GM12878 (cell line): Measurements from ENCODE around the gene TRAPPC2B. TPM values are rescaled to one million over a fixed set of nuclear protein-coding genes. Genes with fewer than 3 reads are reported as not detected.

ENCODE experiments used
- ATAC-seq: fragments of 200-7000 bp; cut with Tn5 transposase; 3 replicates; pipeline ENCODE4 v1.9.1; 2020; ENCODE audit warnings: mild to moderate bottlenecking, moderate library complexity
- BruUV-seq: library from RNA; stranded (reverse); fragments of 400-500 nt; replicated peaks from 2 replicates; lab custom pipeline; 2021; lab: Mats Ljungman, UMichigan
- CTCF ChIA-PET: fragments of 300-600 bp; sonication (Branson Sonifier 250); formaldehyde crosslinking; extraction: SDS; loops from one replicate; lab custom pipeline; 2021; ENCODE audit warnings: inconsistent platforms; lab: Yijun Ruan, JAX
- POLR2A ChIA-PET: fragments of 350-600 bp; formaldehyde crosslinking; extraction: SDS; loops from one replicate; lab custom pipeline; 2021; ENCODE audit warnings: inconsistent platforms; lab: Charles Lee
- RAD21 ChIA-PET: fragments of 300-600 bp; sonication (Branson Sonifier 250); formaldehyde crosslinking; loops from one replicate; lab custom pipeline; 2023; ENCODE audit warnings: antibody characterized with exemption; ENCODE audit not compliant: unreplicated experiment; lab: Charles Lee
- SMC1A ChIA-PET: fragments of 300-600 bp; sonication (Branson Sonifier 250); formaldehyde crosslinking; loops from one replicate; lab custom pipeline; 2023; ENCODE audit not compliant: unreplicated experiment, uncharacterized antibody; lab: Charles Lee
- DNase-seq: peaks from one replicate; pipeline ENCODE4 v3.0.0-alpha.2; 2011; ENCODE audit warnings: low read depth, low spot score
- FAIRE-seq: peaks from 3 replicates; lab custom pipeline; 2011; peaks lifted over from hg19 to GRCh38; lab: Jason Lieb, UNC
- H2AFZ ChIP-seq: 2 replicates; pipeline ENCODE4 v1.6.0; 2011; ENCODE audit warnings: low read depth, low read length, control low read depth; ENCODE audit not compliant: control insufficient read depth
- H3K27ac ChIP-seq: 2 replicates; pipeline ENCODE4 v1.5.1; 2011; ENCODE audit warnings: control low read depth; ENCODE audit not compliant: control insufficient read depth, insufficient read depth
- H3K27me3 ChIP-seq, 2 experiments: replicated peaks in 1 of 2; 2 replicates each; pipeline versions ENCODE4 v1.6.0 to v1.6.1; 2011; ENCODE audit warnings: low read length in 1 of 2; ENCODE audit not compliant: control insufficient read depth in 2 of 2, insufficient read depth in 2 of 2
- H3K36me3 ChIP-seq, 2 experiments: 2 replicates each; pipeline ENCODE4 v1.5.1; 2011; ENCODE audit warnings: low read length in 1 of 2; ENCODE audit not compliant: control insufficient read depth in 2 of 2, insufficient read depth in 2 of 2
- H3K4me1 ChIP-seq: 2 replicates; pipeline ENCODE4 v1.6.1; 2011; ENCODE audit warnings: mild to moderate bottlenecking, low read length, moderate library complexity, mixed read lengths; ENCODE audit not compliant: control insufficient read depth, insufficient read depth
- H3K4me2 ChIP-seq: 2 replicates; pipeline ENCODE4 v1.6.0; 2011; ENCODE audit warnings: control low read depth; ENCODE audit not compliant: control insufficient read depth, insufficient read depth
- H3K4me3 ChIP-seq: fragments of 200-600 bp; sonication (generic); 2 replicates; pipeline ENCODE4 v1.5.1; 2016
- H3K79me2 ChIP-seq: 2 replicates; pipeline ENCODE4 v1.6.0; 2011; ENCODE audit warnings: low read length; ENCODE audit not compliant: control insufficient read depth, insufficient read depth
- H3K9ac ChIP-seq: 2 replicates; pipeline ENCODE4 v1.8.0; 2011; ENCODE audit warnings: low read length, control low read depth, mixed read lengths; ENCODE audit not compliant: control insufficient read depth, insufficient read depth
- H3K9me3 ChIP-seq: replicated peaks from 3 replicates; pipeline ENCODE4 v1.5.1; 2011; ENCODE audit warnings: mild to moderate bottlenecking, low read length; ENCODE audit not compliant: control insufficient read depth, insufficient read depth
- H4K20me1 ChIP-seq: 2 replicates; pipeline ENCODE4 v1.6.0; 2011; ENCODE audit not compliant: control insufficient read depth, insufficient read depth
- ELK1 ChIP-seq: IDR thresholded peaks from 2 replicates; pipeline ENCODE4 v1.6.1; 2012; ENCODE audit warnings: low read depth, low read length, improper control_type of control experiment
- HDAC2 ChIP-seq: fragments of 200-600 bp; sonication (generic); IDR thresholded peaks from 2 replicates; pipeline ENCODE4 v1.6.1; 2017
- MYC ChIP-seq: IDR thresholded peaks from 2 replicates; pipeline ENCODE4 v1.6.1; 2011; ENCODE audit warnings: mild to moderate bottlenecking, low read length, moderate library complexity, inconsistent platforms; ENCODE audit not compliant: insufficient read depth, insufficient replicate concordance, insufficient read length, severe bottlenecking
- RB1 ChIP-seq: fragments of 450-650 bp; formaldehyde crosslinking; IDR thresholded peaks from 2 replicates; pipeline ENCODE4 v1.6.1; 2017; ENCODE audit warnings: mild to moderate bottlenecking, borderline replicate concordance
- RELB ChIP-seq: fragments of 450-650 bp; IDR thresholded peaks from 2 replicates; pipeline ENCODE4 v1.6.1; 2017; ENCODE audit warnings: low read depth, mild to moderate bottlenecking, moderate library complexity
- SRF ChIP-seq, 2 experiments: IDR thresholded peaks; 2 replicates each; pipeline ENCODE4 v1.6.1; 2011; ENCODE audit warnings: low read depth in 2 of 2, low read length in 2 of 2, mild to moderate bottlenecking in 1 of 2, moderate library complexity in 1 of 2
- ZBTB4 ChIP-seq: fragments of 450-650 bp; formaldehyde crosslinking; IDR thresholded peaks from 2 replicates; pipeline ENCODE4 v1.4.0; 2022; ENCODE audit warnings: mild to moderate bottlenecking, moderate library complexity
- WGBS: methylation state at CpG from one replicate; pipeline ENCODE4 v1.1.6; 2016; ENCODE audit warnings: low lambda C conversion rate; ENCODE audit not compliant: insufficient replicate concordance, insufficient coverage; ENCODE audit errors: missing lambda C conversion rate; 5-methylcytosine and 5-hydroxymethylcytosine counted together
- in situ Hi-C: fragments of 300-500 bp; cut with MboI; formaldehyde crosslinking; loops from 9 replicates; pipeline ENCODE4 v1.14.3; 2018; ENCODE audit warnings: mixed read lengths
- intact Hi-C: fragments of 100-400 bp; cut with micrococcal nuclease; formaldehyde crosslinking; loops from one replicate; pipeline ENCODE4 v1.14.2; 2022; ENCODE audit not compliant: unreplicated experiment
- polyA plus RNA-seq, 11 experiments: library from polyadenylated mRNA; depleted of rRNA in 4 of 11; unstranded in 6 of 11; stranded (reverse) in 5 of 11; fragments of >200 nt; fragmentation: Nextera tagmentation in 4 of 11; fragmentation: Illumina TruSeq in 1 of 11; extraction: Ambion mirVana in 4 of 11; extraction: Trizol in 1 of 11; gene quantifications; 1 replicate in 1 of 11; 2 replicates in 10 of 11; pipeline versions ENCODE4 v1.2.1 to v1.2.3, GENCODE V29; 2011 to 2016; ENCODE audit warnings: inconsistent platforms in 2 of 11, missing spikeins in 2 of 11, low read depth in 1 of 11
- total RNA-seq, 4 experiments: library from RNA; depleted of rRNA in 3 of 4; stranded (reverse); fragments of >200 nt in 3 of 4; fragmentation: Illumina TruSeq in 1 of 4; extraction: Trizol in 1 of 4; gene quantifications; 2 replicates each; pipeline versions ENCODE4 v1.2.1 to v1.2.3, GENCODE V29; 2013 to 2021

The TRAPPC2B gene
- total and polyA plus RNA-seq, 10 of the 15 experiments (the other 5 are each of a cell fraction or from before 2014, with no cell fraction given) = 10.6 to 86.4 (median 25.6) TPM

GRCh38 chr19:57406516-57407123, 43.3 kb downstream of the TRAPPC2B start (continued):
- TF ChIP-seq RELB = no peak
- TF ChIP-seq HDAC2 = no peak
- TF ChIP-seq, all 136 proteins: peak for 11

- DNase-seq = peak; percentile 75
- no peaks in the 10 kb centered on the region; the same call in 2 of the 3 replicates for H3K9me3 ChIP-seq
- BruUV-seq = TSS peak; percentile 84
- H3K27ac ChIP-seq = peak within 1 kb of the TSS; percentile 25
- H3K27me3 ChIP-seq = no peaks in the 10 kb centered on the region
- ATAC-seq = peak; percentile 100
- no peaks in the 10 kb centered on the region for H4K20me1 ChIP-seq
- H2AFZ ChIP-seq = peak within 1 kb of the TSS; percentile 56
- peak within 1 kb of the TSS; percentile 81 for H3K9ac ChIP-seq
- SMC1A ChIA-PET = no interaction called here
- in situ Hi-C loops = no loop called here
- RAD21 ChIA-PET = no interaction called here
- 2% methylated on average over 55 of the region's 55 CpGs for WGBS
- H3K79me2 ChIP-seq = peaks cover 9% of the 10 kb centered on the region
- intact Hi-C loops = no loop called here
- CTCF ChIA-PET = interaction anchor here (1.9 kb wide), 1 partner anchor 16 kb away, joined by 4 read pairs; no protein-coding TSS in a partner anchor
- POLR2A ChIA-PET = no interaction called here
- FAIRE-seq = peak; percentile 97
- peak within 1 kb of the TSS; percentile 94 for H3K4me3 ChIP-seq
- peak within 1 kb of the TSS; percentile 96 for H3K4me2 ChIP-seq
- peaks cover 0 to 3% of the 10 kb centered on the region in 2 experiments; a peak in 1 of 4 replicates for H3K36me3 ChIP-seq
- peaks cover 6% of the 10 kb centered on the region for H3K4me1 ChIP-seq
- TF ChIP-seq MYC (no peak), RB1 (no peak; the same call in 1 of the 2 replicates), ZBTB4 (CRISPR knock-in tag) (no peak), SRF (IDR thresholded peaks at IDR 0.05; ENCODE audit: low read depth in 2 of 2, low read length in 2 of 2) (no peak), ELK1 (peak; percentile 53; the same call in 1 of the 2 replicates)
These were observed 47.7 kb downstream of the TRAPPC2B start, which contains the start of gene ZNF17 for GRCh38 chr19:57410877-57411671. TSS of gene ZNF17 (plus strand) at chr19:57411161. CDS start at chr19:57413616, 2,455 bp downstream.
